Psoas muscle (tissue), 8 donors: Measurements from ENCODE around the gene ZBED4. TPM values are rescaled to one million over a fixed set of nuclear protein-coding genes. Genes with fewer than 3 reads are reported as not detected.

Source experiments
- ATAC-seq, 4 donors: fragments of 200-7000 bp; cut with Tn5 transposase; one replicate each; pipeline ENCODE4 v1.9.1; 2020; ENCODE audit warnings: moderate library complexity in 3 of 4, mild to moderate bottlenecking in 2 of 4
- DNase-seq, 2 donors: peaks; one replicate each; pipeline ENCODE4 v3.0.0-alpha.2; 2020
- H3K27ac ChIP-seq: fragments of 200-600 bp; one replicate; pipeline ENCODE4 v1.8.0; 2022
- H3K27me3 ChIP-seq, 3 donors: fragments of 200-600 bp in 1 of 3; one replicate each; pipeline versions ENCODE4 v1.6.1 to v1.8.0; 2013 to 2022; ENCODE audit warnings: low read length in 2 of 3, mild to moderate bottlenecking in 2 of 3, moderate library complexity in 1 of 3; ENCODE audit not compliant: insufficient read depth in 3 of 3
- H3K36me3 ChIP-seq, 2 donors: fragments of 200-600 bp in 1 of 2; one replicate each; pipeline versions ENCODE4 v1.6.1 to v1.8.0; 2013 to 2022; ENCODE audit warnings: low read depth in 1 of 2, mild to moderate bottlenecking in 1 of 2, moderate library complexity in 1 of 2; ENCODE audit not compliant: insufficient read depth in 1 of 2
- H3K4me1 ChIP-seq: fragments of 200-600 bp; one replicate; pipeline ENCODE4 v1.8.0; 2022
- H3K4me3 ChIP-seq: fragments of 200-600 bp; one replicate; pipeline ENCODE4 v1.8.0; 2022; ENCODE audit warnings: mild to moderate bottlenecking
- H3K9me3 ChIP-seq: fragments of 200-600 bp; one replicate; pipeline ENCODE4 v1.8.0; 2022
- WGBS, 3 donors: extraction: QIAGEN DNeasy Blood & Tissue Kit; methylation state at CpG; one replicate each; pipeline versions ENCODE4 v1.1.6 to v1.1.7; 2013; 5-methylcytosine and 5-hydroxymethylcytosine counted together
- intact Hi-C, 2 donors: fragments of 100-400 bp; cut with DNase I; formaldehyde crosslinking; loops; one replicate each; pipeline versions ENCODE4 v1.11.0 to v1.14.2; 2022
- polyA plus RNA-seq, 3 donors: library from polyadenylated mRNA; stranded (reverse); fragments of 200-250 nt; gene quantifications; one replicate each; pipeline ENCODE4 v1.2.3, GENCODE V29; 2013
- total RNA-seq, 4 donors: library from RNA; stranded (reverse); fragmentation: NEBNext Ultra II Directional in 2 of 4; extraction: Animal tissue kit (Norgen Biotek cat#: 25700) in 2 of 4; gene quantifications; one replicate each; pipeline versions ENCODE4 v1.2.1 to v1.2.4, GENCODE V29; 2021 to 2023
- TF ChIP-seq, protein P1 (sequence below): fragments of 200-600 bp; IDR thresholded peaks from one replicate; pipeline ENCODE4 v1.8.0; 2022; ENCODE audit warnings: antibody characterized with exemption
- donor health status: healthy with polysubstance abuse.
- donor health status: DM: no; HTN: no; CAD: no; lungs with moderate emphysema.
- donor health status: Bipolar disorder and iron deficiency.
- donor health status: healthy.
- donor health status: DM: yes; HTN: yes; CAD: no.
- donor health status: DM: no; HTN: no; CAD: no.
- donor health status: DM: no; HTN: no; CAD: no.
- donor health status: DM: yes; HTN: yes; CAD: no.

The ZBED4 gene
- total and polyA plus RNA-seq, 7 donors, result 3.3 to 17.9 (median 8.3) TPM

GRCh38 chr22:49823289-49824045 lies 30.2 kb upstream of the ZBED4 start:
- peaks cover 37% of the 10 kb centered on the region for H3K4me1 ChIP-seq
- ATAC-seq (no peak), DNase-seq (peak in 1 of 2 donors; percentile 39)
- no peaks in the 10 kb centered on the region for H3K9me3 ChIP-seq
- H3K36me3 ChIP-seq, result peaks cover 6 to 58% of the 10 kb centered on the region in 2 donors
- intact Hi-C loops, result loop anchor here in 1 of 2 donors (5.0 kb wide), 1 partner anchor 36 kb away; no protein-coding TSS in a partner anchor
- WGBS, 3 donors, result 90 to 92% (median 90%) methylated on average over 53 of the region's 53 CpGs
- H3K4me3 ChIP-seq, result no peak overlapping the region
- TF ChIP-seq, protein P1, sequence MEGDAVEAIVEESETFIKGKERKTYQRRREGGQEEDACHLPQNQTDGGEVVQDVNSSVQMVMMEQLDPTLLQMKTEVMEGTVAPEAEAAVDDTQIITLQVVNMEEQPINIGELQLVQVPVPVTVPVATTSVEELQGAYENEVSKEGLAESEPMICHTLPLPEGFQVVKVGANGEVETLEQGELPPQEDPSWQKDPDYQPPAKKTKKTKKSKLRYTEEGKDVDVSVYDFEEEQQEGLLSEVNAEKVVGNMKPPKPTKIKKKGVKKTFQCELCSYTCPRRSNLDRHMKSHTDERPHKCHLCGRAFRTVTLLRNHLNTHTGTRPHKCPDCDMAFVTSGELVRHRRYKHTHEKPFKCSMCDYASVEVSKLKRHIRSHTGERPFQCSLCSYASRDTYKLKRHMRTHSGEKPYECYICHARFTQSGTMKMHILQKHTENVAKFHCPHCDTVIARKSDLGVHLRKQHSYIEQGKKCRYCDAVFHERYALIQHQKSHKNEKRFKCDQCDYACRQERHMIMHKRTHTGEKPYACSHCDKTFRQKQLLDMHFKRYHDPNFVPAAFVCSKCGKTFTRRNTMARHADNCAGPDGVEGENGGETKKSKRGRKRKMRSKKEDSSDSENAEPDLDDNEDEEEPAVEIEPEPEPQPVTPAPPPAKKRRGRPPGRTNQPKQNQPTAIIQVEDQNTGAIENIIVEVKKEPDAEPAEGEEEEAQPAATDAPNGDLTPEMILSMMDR, result no peak
- H3K27ac ChIP-seq, result no peak overlapping the region
- H3K27me3 ChIP-seq, result no peaks in the 10 kb centered on the region

DNA sequence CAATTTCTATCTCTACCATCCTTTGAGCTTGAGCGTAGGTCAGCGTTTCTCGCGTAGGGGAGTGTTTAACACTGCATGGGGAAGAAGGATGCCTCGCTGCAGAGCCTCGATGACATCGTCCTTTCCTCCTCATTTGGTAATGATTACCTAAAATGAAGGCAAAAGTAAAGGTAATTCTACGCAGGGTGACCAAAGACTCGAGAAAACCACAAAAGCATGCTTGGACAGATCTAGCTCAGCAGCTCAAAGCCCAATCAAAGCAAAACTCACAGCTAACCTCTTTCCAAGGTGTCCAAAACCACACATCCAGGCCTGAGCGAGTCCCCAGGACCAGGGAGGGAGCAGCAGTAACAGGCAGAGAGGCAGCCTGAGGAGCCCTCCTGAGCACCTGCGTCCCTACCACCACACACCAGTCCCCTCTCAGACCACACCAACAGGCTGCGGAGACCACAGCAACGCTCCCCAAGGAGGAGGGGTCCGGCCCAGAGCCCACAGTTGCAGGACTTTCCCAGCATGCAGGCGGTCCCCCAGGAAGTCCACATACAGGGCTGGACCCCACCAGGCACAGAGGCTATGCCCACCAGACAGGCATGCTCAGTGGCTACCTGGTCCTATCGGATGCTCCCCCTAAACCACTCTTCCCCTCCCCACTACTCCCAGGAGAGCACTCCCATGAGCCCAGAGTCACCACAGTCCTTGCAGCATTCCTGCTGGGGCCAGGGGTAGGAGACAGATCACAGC lies 29.3 kb upstream of the ZBED4 start:
- Histone ChIP-seq H3K27me3 (no peaks in the 10 kb centered on the region), H3K36me3 (peaks cover 6 to 49% of the 10 kb centered on the region in 2 donors), H3K4me1 (peaks cover 37% of the 10 kb centered on the region), H3K9me3 (no peaks in the 10 kb centered on the region), H3K27ac (no peak overlapping the region), H3K4me3 (peak overlapping the region; percentile 71)
- ATAC-seq, result no peak
- WGBS, 3 donors, result 88 to 91% (median 90%) methylated on average over 15 to 16 of the region's 16 CpGs
- TF ChIP-seq, protein P1, result no peak
- intact Hi-C loops, result loop anchor here in 1 of 2 donors (5.0 kb wide), 1 partner anchor 37 kb away; no protein-coding TSS in a partner anchor
- peak in 1 of 2 donors; percentile 26 for DNase-seq

DNA sequence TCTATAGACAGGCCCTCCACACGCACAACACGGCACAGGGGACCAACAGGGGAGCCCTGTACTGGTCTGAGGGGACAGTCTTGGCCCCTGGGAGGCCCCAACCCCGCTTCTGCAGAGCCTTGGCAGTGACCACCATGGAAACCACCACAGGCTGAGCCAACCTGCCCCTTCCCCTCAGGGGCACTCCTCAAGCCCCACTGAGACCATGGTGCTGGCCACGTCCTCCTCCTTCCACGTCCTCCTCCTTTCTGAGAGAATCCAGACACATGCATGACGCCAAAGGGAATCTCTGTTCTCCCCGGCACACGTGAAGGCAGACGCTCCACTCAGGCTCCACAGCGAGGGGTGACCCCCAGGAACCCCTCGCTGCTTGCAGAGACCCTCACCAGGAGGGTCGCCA lies 28.7 kb upstream of the ZBED4 start:
- intact Hi-C loops, result loop anchor here (5.0 kb wide), 1 partner anchor 38 kb away; no protein-coding TSS in a partner anchor
- ATAC-seq (no peak), DNase-seq (peak in 1 of 2 donors; percentile 44)
- Histone ChIP-seq H3K4me1 (peaks cover 37% of the 10 kb centered on the region), H3K4me3 (peak overlapping the region; percentile 71), H3K27ac (no peak overlapping the region), H3K36me3 (peaks cover 6 to 44% of the 10 kb centered on the region in 2 donors), H3K27me3 (no peaks in the 10 kb centered on the region), H3K9me3 (no peaks in the 10 kb centered on the region)
- 86 to 93% (median 88%) methylated on average over 12 of the region's 12 CpGs for WGBS, 3 donors
- TF ChIP-seq, protein P1, result no peak

GRCh38 chr22:49825436-49825835 lies 28.2 kb upstream of the ZBED4 start:
- Histone ChIP-seq H3K27me3 (no peaks in the 10 kb centered on the region), H3K4me3 (peak overlapping the region; percentile 71), H3K36me3 (peaks cover 6 to 39% of the 10 kb centered on the region in 2 donors), H3K4me1 (peaks cover 34% of the 10 kb centered on the region), H3K27ac (no peak overlapping the region), H3K9me3 (no peaks in the 10 kb centered on the region)
- TF ChIP-seq, protein P1, result no peak
- ATAC-seq (no peak), DNase-seq (peak in 1 of 2 donors; percentile 39)
- 60 to 65% (median 61%) methylated on average over 10 of the region's 10 CpGs for WGBS, 3 donors
- intact Hi-C loops, result loop anchor here in 1 of 2 donors (5.0 kb wide), 1 partner anchor 38 kb away; no protein-coding TSS in a partner anchor
